T-helper 1 cell treated with Interleukin-12 subunit alpha and Interleukin-12 subunit beta and Interleukin-4 antibody, amounts not matched to agents 30 μg/mL and 1 μg/mL, for 36 hours (primary cell): ENCODE data around the gene VOPP1.
"Not testable (repeated sequence)": the region's sequence is repeated elsewhere in the genome, so short reads cannot be mapped to it uniquely, and the experiment has no call there.

Experiments
- H3K27ac Mint-ChIP-seq: one replicate; pipeline ENCODE4 v1.8.0; 2021; ENCODE audit warnings: mild to moderate bottlenecking, mixed read lengths
- H3K27me3 Mint-ChIP-seq: one replicate; pipeline ENCODE4 v1.8.0; 2021; ENCODE audit warnings: low read depth, mixed read lengths
- H3K36me3 Mint-ChIP-seq: one replicate; pipeline ENCODE4 v1.8.0; 2021; ENCODE audit warnings: low read depth, mixed read lengths
- H3K4me1 Mint-ChIP-seq: one replicate; pipeline ENCODE4 v1.8.0; 2021; ENCODE audit warnings: low read depth, mixed read lengths
- H3K4me3 Mint-ChIP-seq: one replicate; pipeline ENCODE4 v1.8.0; 2021; ENCODE audit warnings: mild to moderate bottlenecking, moderate library complexity, mixed read lengths
- H3K9me3 Mint-ChIP-seq: one replicate; pipeline ENCODE4 v1.8.0; 2021; ENCODE audit warnings: mixed read lengths

VOPP1 gene

GRCh38 chr7:55590517-55591281 lies 18.4 kb upstream of the VOPP1 start:
- no peak overlapping the region for H3K27ac Mint-ChIP-seq
- peaks cover 32% of the 10 kb centered on the region for H3K4me1 Mint-ChIP-seq
- H3K4me3 Mint-ChIP-seq = no peak overlapping the region
- no peaks in the 10 kb centered on the region for H3K36me3 Mint-ChIP-seq
- peaks cover 4% of the 10 kb centered on the region for H3K27me3 Mint-ChIP-seq
- H3K9me3 Mint-ChIP-seq = no peaks in the 10 kb centered on the region

GRCh38 chr7:55589905-55590304 lies 17.6 kb upstream of the VOPP1 start:
- Mint-ChIP-seq H3K9me3 (no peaks in the 10 kb centered on the region), H3K36me3 (no peaks in the 10 kb centered on the region), H3K4me3 (no peak overlapping the region), H3K4me1 (peaks cover 38% of the 10 kb centered on the region), H3K27ac (no peak overlapping the region), H3K27me3 (peaks cover 4% of the 10 kb centered on the region)

GRCh38 chr7:55588976-55589604 lies 16.8 kb upstream of the VOPP1 start:
- peaks cover 4% of the 10 kb centered on the region for H3K27me3 Mint-ChIP-seq
- peaks cover 37% of the 10 kb centered on the region for H3K4me1 Mint-ChIP-seq
- peak overlapping the region; percentile 67 for H3K27ac Mint-ChIP-seq
- no peaks in the 10 kb centered on the region for H3K36me3 Mint-ChIP-seq
- H3K4me3 Mint-ChIP-seq = no peak overlapping the region
- H3K9me3 Mint-ChIP-seq = no peaks in the 10 kb centered on the region

- Mint-ChIP-seq H3K4me1 (peaks cover 39% of the 10 kb centered on the region), H3K36me3 (peaks cover 1% of the 10 kb centered on the region), H3K9me3 (no peaks in the 10 kb centered on the region), H3K27ac (no peak overlapping the region), H3K4me3 (no peak overlapping the region), H3K27me3 (peaks cover 4% of the 10 kb centered on the region)
These were observed 16.0 kb upstream of the VOPP1 start for GRCh38 chr7:55588379-55588699.

GRCh38 chr7:55587687-55588378 lies 15.5 kb upstream of the VOPP1 start:
- Mint-ChIP-seq H3K27me3 (peaks cover 4% of the 10 kb centered on the region), H3K9me3 (no peaks in the 10 kb centered on the region), H3K27ac (no peak overlapping the region), H3K4me3 (no peak overlapping the region), H3K36me3 (peaks cover 2% of the 10 kb centered on the region), H3K4me1 (peaks cover 42% of the 10 kb centered on the region)

GRCh38 chr7:55582656-55583055 lies 10.4 kb upstream of the VOPP1 start:
- Mint-ChIP-seq H3K9me3 (peaks cover 12% of the 10 kb centered on the region), H3K36me3 (peaks cover 17% of the 10 kb centered on the region), H3K4me1 (peaks cover 44% of the 10 kb centered on the region), H3K4me3 (peak overlapping the region; percentile 36)
- not testable (repeated sequence) for H3K27ac Mint-ChIP-seq, H3K27me3 Mint-ChIP-seq

GRCh38 chr7:55576753-55577152 lies 4.5 kb upstream of the VOPP1 start:
- Mint-ChIP-seq H3K9me3 (peaks cover 10% of the 10 kb centered on the region), H3K4me3 (no peak overlapping the region), H3K27ac (no peak overlapping the region), H3K4me1 (peaks cover 42% of the 10 kb centered on the region), H3K36me3 (peaks cover 12% of the 10 kb centered on the region), H3K27me3 (peaks cover 3% of the 10 kb centered on the region)

GRCh38 chr7:55575733-55576132 lies 3.4 kb upstream of the VOPP1 start:
- Mint-ChIP-seq H3K27me3 (peaks cover 3% of the 10 kb centered on the region), H3K36me3 (peaks cover 11% of the 10 kb centered on the region), H3K9me3 (peaks cover 7% of the 10 kb centered on the region), H3K27ac (no peak overlapping the region), H3K4me3 (no peak overlapping the region), H3K4me1 (peaks cover 36% of the 10 kb centered on the region)

GRCh38 chr7:55575098-55575497 lies 2.8 kb upstream of the VOPP1 start:
- H3K27ac Mint-ChIP-seq = peak overlapping the region; percentile 19
- H3K36me3 Mint-ChIP-seq = peaks cover 15% of the 10 kb centered on the region
- H3K27me3 Mint-ChIP-seq = peaks cover 3% of the 10 kb centered on the region
- no peak overlapping the region for H3K4me3 Mint-ChIP-seq
- H3K9me3 Mint-ChIP-seq = peaks cover 6% of the 10 kb centered on the region
- peaks cover 36% of the 10 kb centered on the region for H3K4me1 Mint-ChIP-seq

GRCh38 chr7:55574051-55574717 lies 1.9 kb upstream of the VOPP1 start:
- Mint-ChIP-seq H3K4me3 (peak overlapping the region; percentile 88), H3K4me1 (peaks cover 43% of the 10 kb centered on the region), H3K27me3 (no peaks in the 10 kb centered on the region), H3K9me3 (peaks cover 3% of the 10 kb centered on the region), H3K27ac (peak overlapping the region; percentile 92), H3K36me3 (peaks cover 14% of the 10 kb centered on the region)

- peaks cover under 1% of the 10 kb centered on the region for H3K9me3 Mint-ChIP-seq
- peak overlapping the region; percentile 92 for H3K27ac Mint-ChIP-seq
- peaks cover 51% of the 10 kb centered on the region for H3K4me1 Mint-ChIP-seq
- H3K27me3 Mint-ChIP-seq = no peaks in the 10 kb centered on the region
- H3K4me3 Mint-ChIP-seq = peak overlapping the region; percentile 88
- peaks cover 17% of the 10 kb centered on the region for H3K36me3 Mint-ChIP-seq
These were observed 1.1 kb upstream of the VOPP1 start for GRCh38 chr7:55573234-55573900.

- peak overlapping the region; percentile 89 for H3K4me3 Mint-ChIP-seq
- peak overlapping the region; percentile 89 for H3K27ac Mint-ChIP-seq
- no peaks in the 10 kb centered on the region for H3K27me3 Mint-ChIP-seq
- no peaks in the 10 kb centered on the region for H3K9me3 Mint-ChIP-seq
- H3K36me3 Mint-ChIP-seq = peaks cover 30% of the 10 kb centered on the region
- peaks cover 67% of the 10 kb centered on the region for H3K4me1 Mint-ChIP-seq
These were observed 558 bp downstream of the VOPP1 start for GRCh38 chr7:55571511-55572377.

- no peaks in the 10 kb centered on the region for H3K9me3 Mint-ChIP-seq
- peak overlapping the region; percentile 89 for H3K27ac Mint-ChIP-seq
- H3K36me3 Mint-ChIP-seq = peaks cover 27% of the 10 kb centered on the region
- no peaks in the 10 kb centered on the region for H3K27me3 Mint-ChIP-seq
- H3K4me1 Mint-ChIP-seq = peaks cover 69% of the 10 kb centered on the region
- H3K4me3 Mint-ChIP-seq = peak overlapping the region; percentile 89
These were observed 1.4 kb downstream of the VOPP1 start for GRCh38 chr7:55570939-55571338.
